Choroid plexus epithelial cell (primary cell): ENCODE measurements around the gene ITPR2.

Experiments
- DNase-seq: peaks from one replicate; pipeline ENCODE4 v3.0.0-alpha.2; 2010; ENCODE audit warnings: low read depth
- H3K4me3 ChIP-seq: 2 replicates; pipeline ENCODE4 v1.5.1; 2011; ENCODE audit warnings: low read depth, mild to moderate bottlenecking, control low read depth, low read length, moderate library complexity
- CTCF ChIP-seq: conservative IDR thresholded peaks from 2 replicates; pipeline ENCODE4 v1.5.1; 2011; ENCODE audit warnings: low read depth, mild to moderate bottlenecking, control low read depth, inconsistent platforms, low read length, moderate library complexity

Gene ITPR2

GRCh38 chr12:26539131-26539530 is 293.9 kb downstream of the ITPR2 start:
- no peak for DNase-seq
- no peak overlapping the region for H3K4me3 ChIP-seq
- TF ChIP-seq CTCF: no peak

- TF ChIP-seq CTCF: no peak
- DNase-seq: no peak
- no peak overlapping the region for H3K4me3 ChIP-seq
These were observed 295.3 kb downstream of the ITPR2 start for GRCh38 chr12:26537651-26538050.

- DNase-seq: no peak
- TF ChIP-seq CTCF: no peak
These were observed 295.9 kb downstream of the ITPR2 start for GRCh38 chr12:26537126-26537525.

GRCh38 chr12:26535826-26536225 is 297.2 kb downstream of the ITPR2 start:
- H3K4me3 ChIP-seq: no peak overlapping the region
- TF ChIP-seq CTCF: no peak
- no peak for DNase-seq

More at GRCh38 chr12:26537126-26537525, 295.9 kb downstream of the ITPR2 start:
- H3K4me3 ChIP-seq: no peak overlapping the region

GRCh38 chr12:26534071-26534470 is 298.9 kb downstream of the ITPR2 start:
- no peak for TF ChIP-seq CTCF
- H3K4me3 ChIP-seq: no peak overlapping the region
- no peak for DNase-seq

- no peak for TF ChIP-seq CTCF
- DNase-seq: no peak
- no peak overlapping the region for H3K4me3 ChIP-seq
These were observed 299.8 kb downstream of the ITPR2 start for GRCh38 chr12:26533211-26533610.

GRCh38 chr12:26530461-26530860 is 302.5 kb downstream of the ITPR2 start:
- no peak for TF ChIP-seq CTCF
- no peak overlapping the region for H3K4me3 ChIP-seq
- peak; percentile 4 for DNase-seq
